Stimulated activated CD4-positive, alpha-beta T cell treated with anti-CD3 and anti-CD28 coated beads, Interleukin-4, amount 100 ng/mL, for 4 hours (primary cell): Measurements from ENCODE around the gene PLEKHG4B.
"Not testable (repeated sequence)": the region's sequence is repeated elsewhere in the genome, so short reads cannot be mapped to it uniquely, and the experiment has no call there.

Source experiments
- DNase-seq, 2 experiments: peaks; one replicate each; pipeline ENCODE4 v3.0.0-alpha.2; 2020

The PLEKHG4B gene

DNA sequence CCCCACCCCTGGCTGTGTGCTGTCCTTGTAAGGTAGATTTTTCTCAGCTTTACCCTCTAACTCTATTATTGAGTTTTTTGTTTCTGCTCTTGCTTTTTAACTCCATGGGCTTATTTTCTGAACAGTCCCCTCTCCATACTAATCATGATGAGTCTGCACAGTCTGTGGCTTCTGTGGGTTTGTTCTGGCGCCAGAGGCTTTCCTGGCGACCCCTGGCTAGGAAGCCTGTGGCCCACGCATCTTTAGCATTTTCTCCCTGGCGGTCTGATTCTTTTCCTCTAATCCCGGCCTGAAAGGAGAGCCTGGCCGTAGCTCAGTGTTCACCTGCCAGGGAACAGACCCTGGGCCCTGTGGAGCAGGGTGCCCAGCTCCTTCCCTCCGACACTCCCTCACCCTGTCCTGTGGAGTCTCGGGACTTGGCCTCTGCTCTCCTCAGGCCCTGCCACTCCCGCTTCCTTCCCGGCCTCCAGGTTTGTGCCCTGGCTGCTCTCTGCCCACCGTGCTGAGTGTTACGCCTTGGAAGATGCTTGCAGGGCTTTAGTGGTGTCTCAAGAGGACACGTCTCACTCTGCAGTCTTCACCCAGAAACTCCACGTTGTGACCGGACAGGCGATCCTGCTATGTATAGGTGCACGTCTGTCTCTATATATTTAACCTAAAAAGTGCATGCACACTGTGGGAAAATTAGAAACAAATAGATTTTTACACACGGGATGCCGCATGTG is 67.6 kb downstream of the PLEKHG4B start:
- no peak for DNase-seq

DNA sequence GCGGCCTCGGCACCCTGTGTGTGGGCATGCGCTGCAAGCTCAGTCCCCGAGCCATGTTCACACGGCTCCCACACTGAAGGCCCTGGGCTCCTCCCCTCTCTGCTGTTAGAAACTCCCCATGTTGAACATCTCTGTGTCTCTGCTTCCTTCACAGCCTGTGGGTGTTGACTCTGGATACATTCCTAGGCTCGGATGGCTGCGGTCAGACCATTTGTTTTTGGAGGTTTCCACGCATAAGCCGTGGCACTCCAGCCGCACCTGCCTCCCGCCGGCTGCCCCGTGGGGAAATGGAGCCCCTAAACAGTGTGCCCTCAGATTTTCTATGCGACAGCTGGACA is 68.2 kb downstream of the PLEKHG4B start:
- no peak for DNase-seq

DNA sequence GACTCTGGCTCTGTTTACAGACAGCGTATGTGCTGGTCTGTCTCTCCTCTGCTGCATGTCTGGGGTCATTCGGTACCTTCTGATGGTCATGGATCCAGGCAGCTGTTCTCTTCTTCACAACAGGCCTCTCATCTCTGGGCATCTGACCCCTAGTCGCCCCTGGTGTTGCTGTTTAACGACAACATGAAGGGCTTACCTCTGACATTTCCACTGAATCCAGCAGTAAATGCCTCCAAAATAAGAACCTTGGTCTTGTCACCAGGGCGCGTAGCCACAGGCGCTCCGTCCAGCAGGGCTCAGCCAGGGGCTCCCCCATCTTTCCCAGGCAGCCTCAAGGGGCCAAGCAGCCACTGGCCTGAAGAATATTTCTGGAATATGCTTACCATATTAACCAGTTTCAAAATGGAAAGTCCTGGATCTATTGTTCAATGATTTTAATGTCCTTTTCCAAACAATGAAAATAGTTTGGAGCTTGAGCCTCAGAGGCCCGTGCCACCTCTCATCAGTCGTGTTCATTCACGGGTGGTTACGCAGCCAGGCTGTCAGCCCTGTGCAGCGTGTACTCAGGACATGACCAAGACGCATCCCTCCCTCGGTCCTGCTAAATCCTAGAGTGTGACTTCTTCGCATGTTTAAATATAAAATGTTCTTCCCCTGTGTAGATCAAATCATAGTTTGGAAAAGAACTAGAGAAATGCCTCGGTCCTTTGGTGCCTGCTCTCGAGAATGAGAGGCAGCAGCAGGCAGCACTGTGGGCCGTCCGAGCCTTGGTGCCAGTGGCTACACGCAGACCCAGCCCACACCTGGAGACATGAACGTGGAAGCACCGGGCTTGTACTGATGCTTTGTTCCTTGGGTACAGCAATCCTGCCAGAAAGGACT is 69.2 kb downstream of the PLEKHG4B start:
- DNase-seq, result no peak

DNA sequence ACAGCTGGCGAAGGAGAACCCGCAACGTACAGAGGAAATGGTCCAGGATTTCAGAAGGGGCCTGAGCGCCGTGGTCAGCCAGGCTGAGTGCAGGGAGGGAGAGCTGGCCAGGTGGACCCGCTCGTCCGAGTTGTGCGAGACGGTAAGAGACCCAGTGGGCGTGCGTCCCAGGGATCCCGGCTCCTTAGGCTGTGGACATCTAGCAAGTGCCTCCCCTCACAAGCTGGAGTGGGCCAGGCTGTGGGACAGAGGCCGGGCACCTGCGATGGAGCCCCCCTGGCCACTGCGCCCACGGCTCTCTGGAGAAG is 69.8 kb downstream of the PLEKHG4B start:
- DNase-seq, result no peak

DNA sequence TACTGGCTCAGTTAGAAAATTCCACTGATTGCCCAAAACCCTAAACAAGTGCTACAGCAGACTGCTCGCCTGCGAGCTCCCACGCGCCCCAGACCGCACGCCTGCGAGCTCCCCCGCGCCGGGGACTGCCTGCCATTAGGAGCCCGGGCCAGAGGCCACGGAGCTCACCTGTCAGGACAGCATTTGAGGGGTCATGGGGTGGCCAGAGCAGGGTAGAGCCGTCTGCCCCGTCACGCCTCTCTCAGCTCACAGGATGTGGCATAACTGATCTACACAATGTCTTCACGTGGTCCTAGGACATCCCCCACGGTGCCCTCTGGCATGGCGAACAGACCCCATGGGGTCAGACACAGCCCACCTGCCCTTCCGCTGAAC is 70.2 kb downstream of the PLEKHG4B start:
- DNase-seq, result no peak

DNA sequence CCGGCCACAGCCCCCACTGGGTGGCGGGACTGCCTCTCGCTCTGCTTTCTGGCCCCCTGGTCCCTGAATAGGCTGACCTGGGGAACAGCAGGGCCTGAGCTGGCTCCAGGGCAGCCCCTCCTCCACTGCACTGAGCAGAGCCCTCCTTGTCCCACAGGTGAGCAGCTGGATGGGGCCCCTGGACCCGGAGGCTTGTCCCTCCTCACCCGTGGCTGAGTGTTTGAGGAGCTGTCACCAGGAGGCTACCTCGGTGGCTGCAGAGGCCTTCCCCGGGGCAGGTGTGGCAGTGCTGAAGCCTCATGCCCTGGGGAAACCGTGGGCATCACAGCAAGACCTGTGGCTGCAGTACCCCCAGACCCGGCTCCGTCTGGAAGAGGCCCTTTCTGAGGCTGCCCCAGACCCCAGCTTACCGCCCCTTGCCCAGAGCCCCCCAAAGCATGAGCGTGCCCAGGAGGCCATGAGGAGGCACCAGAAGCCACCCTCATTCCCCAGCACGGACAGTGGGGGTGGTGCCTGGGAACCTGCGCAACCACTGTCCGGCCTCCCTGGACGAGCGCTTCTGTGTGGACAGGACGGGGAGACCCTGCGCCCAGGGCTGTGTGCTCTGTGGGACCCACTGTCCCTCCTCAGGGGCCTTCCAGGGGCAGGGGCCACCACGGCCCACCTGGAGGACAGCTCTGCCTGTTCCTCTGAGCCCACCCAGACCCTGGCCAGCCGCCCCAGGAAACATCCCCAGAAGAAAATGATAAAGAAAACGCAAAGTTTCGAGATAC is 70.8 kb downstream of the PLEKHG4B start:
- DNase-seq, result no peak

DNA sequence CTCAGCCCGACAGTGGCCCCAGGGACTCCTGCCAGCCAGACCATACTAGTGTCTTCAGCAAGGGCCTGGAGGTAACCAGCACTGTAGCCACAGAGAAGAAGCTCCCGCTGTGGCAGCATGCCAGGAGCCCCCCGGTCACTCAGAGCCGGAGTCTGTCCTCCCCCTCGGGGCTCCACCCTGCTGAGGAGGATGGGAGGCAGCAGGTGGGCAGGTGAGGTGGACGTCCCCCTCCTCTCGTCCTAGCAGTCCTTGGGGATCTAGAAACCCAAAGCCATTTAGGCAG is 71.3 kb downstream of the PLEKHG4B start:
- DNase-seq, result no peak

DNA sequence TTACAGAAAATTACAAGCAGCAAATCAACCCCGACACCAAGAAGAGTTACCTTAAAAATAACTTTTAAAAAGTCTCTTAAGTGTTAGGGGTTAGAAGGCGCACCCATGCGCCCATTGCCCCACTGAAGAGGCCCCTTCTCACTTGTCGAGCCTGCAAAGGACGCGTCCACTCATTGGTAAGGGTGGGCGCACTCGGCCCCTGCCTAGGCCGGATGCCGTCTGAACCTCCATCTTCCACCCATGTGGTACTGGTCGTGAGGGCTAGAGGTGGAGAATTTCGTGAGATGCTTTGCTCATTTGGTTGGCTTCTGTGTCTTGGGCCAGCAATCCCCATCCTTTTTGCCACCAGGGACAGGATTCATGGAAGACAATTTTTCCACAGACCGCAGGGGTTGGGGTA is 71.9 kb downstream of the PLEKHG4B start:
- DNase-seq, result no peak

DNA sequence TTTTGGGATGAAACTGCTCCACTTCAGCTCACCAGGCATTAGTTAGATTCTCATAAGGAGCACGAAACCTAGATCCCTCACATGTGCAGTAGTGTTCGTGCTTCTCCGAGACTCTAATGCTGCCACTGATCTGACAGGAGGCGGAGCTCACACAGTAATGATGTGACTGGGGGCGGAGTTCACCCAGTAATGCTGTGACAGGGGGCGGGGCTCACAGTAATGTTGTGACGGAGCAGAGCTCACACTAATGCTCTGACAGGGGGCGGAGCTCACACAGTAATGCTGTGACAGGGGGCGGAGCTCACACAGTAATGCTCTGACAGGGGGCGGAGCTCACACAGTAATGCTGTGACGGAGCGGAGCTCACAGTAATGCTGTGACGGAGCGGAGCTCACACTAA is 72.3 kb downstream of the PLEKHG4B start:
- no peak for DNase-seq

DNA sequence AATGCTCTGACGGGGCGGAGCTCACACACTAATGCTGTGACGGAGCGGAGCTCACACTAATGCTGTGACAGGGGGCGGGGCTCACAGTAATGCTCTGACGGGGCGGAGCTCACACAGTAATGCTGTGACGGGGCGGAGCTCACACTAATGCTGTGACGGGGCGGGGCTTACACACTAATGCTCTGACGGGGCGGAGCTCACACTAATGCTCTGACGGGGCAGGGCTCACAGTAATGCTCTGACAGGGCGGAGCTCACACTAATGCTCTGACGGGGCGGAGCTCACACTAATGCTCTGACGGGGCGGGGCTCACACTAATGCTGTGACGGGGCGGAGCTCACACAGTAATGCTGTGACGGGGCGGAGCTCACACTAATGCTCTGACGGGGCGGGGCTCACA is 72.8 kb downstream of the PLEKHG4B start:
- not testable (repeated sequence) for DNase-seq

DNA sequence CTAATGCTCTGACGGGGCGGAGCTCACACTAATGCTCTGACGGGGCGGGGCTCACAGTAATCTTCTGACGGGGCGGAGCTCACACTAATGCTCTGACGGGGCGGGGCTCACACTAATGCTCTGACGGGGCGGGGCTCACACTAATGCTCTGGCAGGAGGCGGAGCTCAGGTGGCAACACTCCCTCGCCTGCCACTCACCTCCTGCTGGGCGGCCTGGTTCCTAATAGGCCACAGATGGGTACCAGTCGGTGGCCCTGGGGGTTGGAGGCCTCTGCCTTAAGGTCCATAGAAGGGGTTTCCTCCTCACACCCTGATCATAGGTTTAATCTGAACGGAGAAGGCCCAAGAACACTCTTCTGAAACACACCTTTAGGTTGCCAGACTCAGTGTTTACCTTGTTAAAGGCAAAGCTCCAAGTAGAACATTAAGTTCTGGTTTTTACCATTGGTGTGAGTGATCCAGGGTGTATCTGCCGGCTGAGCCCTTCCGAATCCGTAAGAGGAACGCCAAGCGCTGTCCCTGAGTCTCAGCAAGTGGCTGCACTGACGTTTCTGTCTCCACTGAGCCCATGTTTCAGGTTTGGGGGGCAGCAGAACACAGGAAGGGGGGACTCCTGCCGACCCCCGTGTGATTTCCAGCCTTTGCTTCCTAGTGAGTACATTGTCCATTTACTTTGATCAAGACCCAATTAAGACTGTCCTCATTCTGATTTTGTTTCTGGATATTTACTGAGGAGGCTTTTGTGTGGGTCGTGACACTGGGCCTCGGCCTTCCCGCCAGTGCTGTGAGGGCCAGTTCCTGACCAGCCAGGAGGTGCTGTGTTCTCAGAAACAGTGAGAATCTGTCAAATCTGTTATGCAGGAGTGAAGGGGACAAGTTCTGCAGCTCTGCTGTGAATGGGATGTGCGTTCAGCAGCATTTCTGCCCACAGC is 74.7 kb downstream of the PLEKHG4B start:
- DNase-seq, result no peak

DNA sequence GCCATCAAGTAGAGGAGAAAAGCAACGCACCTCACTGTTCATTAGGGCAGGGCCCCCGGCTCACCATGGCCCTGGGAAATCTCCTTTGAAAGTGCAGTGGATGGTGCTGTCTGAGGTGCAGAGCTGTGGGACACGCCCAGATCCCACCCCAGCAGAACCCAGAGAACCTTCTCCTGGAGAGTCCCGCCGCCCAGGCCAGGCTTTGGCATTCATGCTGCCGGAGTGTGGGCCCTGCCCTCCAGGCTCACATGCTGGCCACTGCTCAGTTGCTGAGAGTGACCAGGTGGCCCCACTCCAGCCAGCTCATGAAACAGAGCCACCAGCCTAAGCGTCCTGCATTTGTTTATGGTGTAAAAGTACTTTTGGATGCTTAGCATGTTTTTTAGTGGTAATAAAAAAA is 75.5 kb downstream of the PLEKHG4B start:
- DNase-seq, result no peak

DNA sequence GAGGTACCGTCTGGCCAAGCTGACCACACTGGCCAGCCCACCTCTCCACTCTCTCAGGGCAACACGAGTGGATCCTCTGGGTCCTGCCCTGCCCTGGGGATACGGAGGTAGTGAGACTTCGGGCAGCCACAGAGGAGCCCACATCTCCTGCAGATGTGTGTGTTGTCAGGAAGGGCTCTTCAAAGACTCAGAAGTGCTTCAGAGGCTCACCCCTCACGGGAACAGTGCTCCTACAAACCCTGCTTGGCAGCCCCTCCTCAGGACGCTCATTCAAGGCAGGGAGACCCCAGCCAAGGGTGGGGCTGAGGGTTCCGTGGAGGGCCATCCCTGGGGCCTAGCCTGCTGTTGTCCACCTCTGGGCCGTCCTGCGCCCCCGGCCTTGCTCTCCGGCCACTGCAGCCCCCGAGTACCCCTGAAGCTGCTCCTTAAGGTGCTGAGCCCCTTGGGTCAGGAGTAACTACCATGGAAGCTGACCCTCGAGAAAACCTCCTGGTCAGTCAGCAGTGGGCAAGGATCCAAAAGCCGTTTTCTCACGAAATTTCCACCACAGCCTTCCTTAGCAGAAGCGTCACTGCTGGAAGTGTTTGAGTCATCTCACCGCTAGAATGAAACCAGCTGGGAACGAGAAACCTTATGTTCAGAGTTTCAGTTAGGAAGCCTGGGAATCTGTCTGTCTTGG is 76.2 kb downstream of the PLEKHG4B start:
- no peak for DNase-seq

DNA sequence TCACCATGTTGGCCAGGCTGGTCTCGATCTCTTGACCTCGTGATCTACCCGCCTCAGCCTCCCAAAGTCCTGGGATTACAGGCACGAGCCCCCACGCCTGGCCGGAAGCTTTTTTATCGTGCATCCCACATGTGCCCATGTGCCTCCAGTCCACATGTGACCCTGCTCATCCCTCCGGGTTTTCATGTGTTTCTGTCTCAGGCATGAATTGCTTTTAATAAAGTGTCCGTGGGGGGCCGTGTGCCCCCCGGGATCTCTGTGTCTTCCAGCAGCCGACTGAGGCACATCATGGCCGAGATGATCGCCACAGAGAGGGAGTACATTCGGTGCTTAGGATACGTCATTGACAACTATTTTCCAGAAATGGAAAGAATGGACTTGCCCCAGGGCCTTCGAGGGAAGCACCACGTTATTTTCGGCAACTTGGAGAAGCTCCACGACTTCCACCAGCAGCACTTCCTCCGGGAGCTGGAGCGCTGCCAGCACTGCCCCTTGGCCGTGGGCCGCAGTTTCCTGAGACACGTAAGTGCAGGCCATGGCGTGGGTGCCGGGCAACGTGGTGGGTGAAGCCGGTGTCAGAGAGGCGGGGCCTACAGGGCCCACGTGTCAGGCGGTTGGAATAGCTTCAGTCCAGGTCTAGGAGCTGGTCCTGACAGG is 77.2 kb downstream of the PLEKHG4B start:
- DNase-seq, result no peak

DNA sequence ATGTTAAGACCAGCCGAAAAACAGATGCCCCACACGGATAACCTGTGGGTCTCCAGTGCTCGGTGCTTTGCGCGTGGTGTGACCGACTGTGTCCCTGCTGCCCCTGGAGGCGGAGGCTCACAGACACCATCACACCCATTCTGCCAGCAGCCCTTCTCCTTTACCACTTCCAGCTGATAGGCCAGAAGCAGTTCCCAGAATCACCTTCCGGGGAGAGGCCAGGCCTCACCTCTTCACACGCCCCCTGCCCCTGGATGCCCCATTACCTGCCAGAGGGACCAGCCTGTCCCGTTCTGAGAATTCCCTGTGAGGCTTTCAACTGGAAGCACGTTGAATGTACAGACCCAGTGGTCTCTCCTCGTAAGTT is 77.7 kb downstream of the PLEKHG4B start:
- DNase-seq, result no peak

DNA sequence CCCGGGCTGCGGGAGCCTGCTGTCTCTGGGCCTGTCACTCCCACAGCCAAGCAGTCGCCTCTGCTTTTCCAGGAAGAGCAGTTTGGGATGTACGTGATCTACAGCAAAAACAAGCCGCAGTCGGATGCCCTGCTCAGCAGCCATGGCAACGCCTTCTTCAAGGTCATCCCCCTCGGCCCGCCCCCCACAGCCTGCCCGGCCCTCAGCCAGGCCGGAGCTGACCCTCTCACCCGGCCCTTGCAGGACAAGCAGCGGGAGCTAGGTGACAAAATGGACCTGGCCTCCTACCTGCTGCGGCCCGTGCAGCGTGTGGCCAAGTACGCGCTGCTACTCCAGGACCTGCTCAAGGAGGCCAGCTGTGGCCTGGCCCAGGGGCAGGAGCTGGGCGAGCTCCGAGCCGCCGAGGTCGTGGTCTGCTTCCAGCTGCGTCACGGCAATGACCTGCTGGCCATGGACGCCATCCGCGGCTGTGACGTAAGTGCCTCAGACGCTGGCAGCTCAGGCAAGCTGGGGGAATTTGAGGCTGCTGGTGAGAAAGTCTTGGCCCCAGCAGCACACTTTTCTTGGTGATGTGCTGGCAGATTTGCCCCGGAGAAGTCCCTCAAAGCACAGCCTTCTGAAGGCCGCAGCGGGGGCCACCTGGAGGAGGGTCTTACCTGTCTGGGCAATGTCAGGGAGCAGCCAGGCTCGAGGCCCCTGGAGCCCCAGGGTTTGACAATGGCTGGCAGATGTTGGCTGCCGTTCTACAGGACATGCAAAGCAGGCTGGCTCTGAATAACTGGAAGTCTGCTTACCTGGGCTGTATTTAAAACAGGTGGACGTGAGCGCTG is 79.2 kb downstream of the PLEKHG4B start:
- DNase-seq, result no peak

DNA sequence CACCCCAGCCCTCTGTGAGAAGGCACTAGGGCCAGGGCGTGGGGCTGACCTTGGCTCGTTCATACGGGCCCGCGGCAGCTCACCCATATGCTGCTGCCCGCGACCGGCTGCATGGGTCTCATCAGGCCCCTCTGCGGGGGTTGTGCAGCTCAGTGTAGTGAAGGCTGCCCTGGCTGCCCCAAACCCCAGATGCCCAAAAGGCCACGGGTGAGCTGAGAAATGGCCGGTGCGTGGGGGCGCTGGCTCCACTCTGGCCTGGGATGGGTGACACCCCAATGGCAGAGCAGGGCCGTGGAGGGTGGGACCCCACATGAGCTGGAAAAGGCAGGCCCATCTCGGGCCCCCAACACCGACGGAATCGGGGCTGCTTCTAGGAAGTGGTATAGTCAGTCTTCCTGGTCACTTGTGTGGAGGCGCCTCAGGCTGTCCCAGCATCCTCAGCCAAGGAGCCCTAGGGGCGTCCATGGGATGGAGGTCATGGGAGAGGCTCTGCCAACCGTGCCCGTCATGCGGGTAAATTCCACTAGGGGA is 79.9 kb downstream of the PLEKHG4B start:
- no peak for DNase-seq

DNA sequence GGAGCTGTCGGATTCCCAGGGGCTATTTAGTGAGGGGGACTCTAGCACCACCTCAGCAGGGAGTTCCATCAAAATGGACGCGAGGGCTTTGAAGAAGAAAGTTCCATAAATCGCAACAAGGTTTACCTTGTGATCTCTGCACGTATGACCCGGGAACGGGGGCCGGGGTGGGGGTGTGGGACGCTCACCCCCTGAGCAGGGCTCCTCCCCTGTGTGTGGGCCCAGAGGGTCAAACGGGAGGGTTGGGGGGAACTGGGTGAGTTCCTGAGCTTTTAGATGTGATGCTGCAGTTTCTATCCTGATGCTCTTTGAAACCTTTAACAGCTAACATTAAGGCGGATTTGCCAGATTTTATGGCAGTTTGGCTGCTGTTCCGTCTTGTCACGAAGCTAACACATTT is 80.5 kb downstream of the PLEKHG4B start:
- no peak for DNase-seq

DNA sequence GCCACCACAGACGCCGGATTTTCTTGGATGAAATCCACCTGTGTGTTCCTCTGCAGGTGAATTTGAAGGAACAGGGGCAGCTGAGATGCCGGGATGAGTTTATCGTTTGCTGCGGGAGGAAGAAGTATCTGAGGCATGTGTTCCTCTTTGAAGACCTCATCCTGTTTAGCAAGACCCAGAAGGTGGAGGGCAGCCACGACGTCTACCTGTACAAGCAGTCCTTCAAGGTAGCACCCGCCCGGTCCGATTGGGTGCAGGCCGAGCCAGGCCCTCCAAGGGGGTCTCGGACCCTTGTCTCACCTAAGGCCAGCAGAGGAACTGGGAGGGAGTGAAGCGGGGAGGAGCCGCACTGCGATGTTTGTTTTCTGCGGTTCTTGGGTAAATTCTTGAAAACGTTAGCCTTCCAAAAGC is 80.9 kb downstream of the PLEKHG4B start:
- DNase-seq, result no peak

DNA sequence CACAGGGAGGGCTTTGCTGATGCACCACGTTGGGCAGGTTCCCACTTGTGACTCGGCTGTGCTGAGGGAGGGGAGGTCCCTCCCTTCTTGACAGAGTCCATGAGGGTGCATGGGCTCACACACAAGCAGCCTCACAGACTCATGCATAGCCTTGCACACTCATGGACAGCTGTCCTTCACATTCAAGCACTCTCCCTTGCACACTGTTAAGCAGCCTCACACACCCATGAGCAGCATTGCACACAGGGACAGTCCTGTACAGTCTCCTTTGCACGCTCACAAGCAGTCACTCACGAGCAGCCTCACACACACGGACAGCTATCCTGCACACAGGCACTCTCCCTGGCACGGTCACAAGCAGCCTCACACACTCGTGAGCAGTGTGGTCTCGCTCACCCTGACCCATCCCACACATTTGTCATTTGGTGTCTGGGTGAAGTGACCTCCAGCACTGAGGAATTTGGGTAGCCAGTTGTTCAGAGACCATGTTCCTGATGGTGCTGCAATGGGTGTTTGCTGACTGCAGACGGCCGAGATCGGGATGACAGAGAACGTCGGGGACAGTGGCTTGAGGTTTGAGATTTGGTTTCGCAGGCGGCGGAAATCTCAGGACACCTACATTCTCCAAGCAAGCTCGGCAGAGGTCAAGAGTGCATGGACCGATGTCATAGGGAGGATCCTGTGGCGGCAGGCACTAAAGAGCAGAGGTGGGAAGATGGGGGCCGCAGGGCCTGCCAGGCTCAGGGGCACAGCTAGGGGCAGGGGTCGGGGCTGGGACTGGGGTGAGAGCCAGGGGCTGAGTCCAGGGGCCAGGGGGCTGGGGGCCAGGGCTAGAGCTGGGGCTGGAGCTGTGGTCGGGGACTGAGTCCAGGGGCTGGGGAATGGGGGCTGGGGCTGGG is 81.7 kb downstream of the PLEKHG4B start:
- DNase-seq, result no peak
